GM03348 (cell line): ENCODE results near the gene NRDE2.
"Not testable (repeated sequence)": the region's sequence is repeated elsewhere in the genome, so short reads cannot be mapped to it uniquely, and the experiment has no call there.

ENCODE experiments used
- DNase-seq: peaks from one replicate; pipeline ENCODE4 v3.0.0; 2012; ENCODE audit warnings: low spot score

The NRDE2 gene

GRCh38 chr14:90344331-90345238 lies 12.8 kb upstream of the NRDE2 start:
- no peak for DNase-seq

GRCh38 chr14:90342327-90342726 lies 10.6 kb upstream of the NRDE2 start:
- DNase-seq: no peak

- no peak for DNase-seq
Observed at GRCh38 chr14:90341784-90342183, 10.0 kb upstream of the NRDE2 start.

- not testable (repeated sequence) for DNase-seq
Observed at GRCh38 chr14:90341232-90341631, 9.5 kb upstream of the NRDE2 start.

- DNase-seq: no peak
Observed at GRCh38 chr14:90336985-90337384, 5.2 kb upstream of the NRDE2 start.

GRCh38 chr14:90336401-90336800 lies 4.7 kb upstream of the NRDE2 start:
- DNase-seq: no peak

- no peak for DNase-seq
Observed at GRCh38 chr14:90332271-90332584, 487 bp upstream of the NRDE2 start.

GRCh38 chr14:90330203-90331196 lies 1.2 kb downstream of the NRDE2 start:
- DNase-seq: no peak

GRCh38 chr14:90321891-90322290 lies 9.8 kb downstream of the NRDE2 start:
- no peak for DNase-seq

- DNase-seq: no peak
Observed at GRCh38 chr14:90319634-90320541, 11.9 kb downstream of the NRDE2 start.

GRCh38 chr14:90319173-90319572 lies 12.6 kb downstream of the NRDE2 start:
- DNase-seq: peak; percentile 11

GRCh38 chr14:90318016-90318415 lies 13.7 kb downstream of the NRDE2 start:
- DNase-seq: no peak

- no peak for DNase-seq
Observed at GRCh38 chr14:90317286-90317685, 14.5 kb downstream of the NRDE2 start.

- no peak for DNase-seq
Observed at GRCh38 chr14:90308561-90308960, 23.2 kb downstream of the NRDE2 start.

- no peak for DNase-seq
Observed at GRCh38 chr14:90305176-90305601, 26.6 kb downstream of the NRDE2 start.

GRCh38 chr14:90304502-90304901 lies 27.2 kb downstream of the NRDE2 start:
- DNase-seq: no peak

- DNase-seq: no peak
Observed at GRCh38 chr14:90303473-90303872, 28.3 kb downstream of the NRDE2 start.

GRCh38 chr14:90302529-90303303 lies 29.0 kb downstream of the NRDE2 start:
- DNase-seq: no peak

- peak; percentile 62 for DNase-seq
Observed at GRCh38 chr14:90301668-90302090, 30.1 kb downstream of the NRDE2 start.

GRCh38 chr14:90301122-90301521 lies 30.6 kb downstream of the NRDE2 start:
- no peak for DNase-seq

GRCh38 chr14:90300611-90301047 lies 31.1 kb downstream of the NRDE2 start:
- peak; percentile 46 for DNase-seq
